ENCODE results near the gene ANXA3. TPM values are rescaled to one million over a fixed set of nuclear protein-coding genes. Genes with fewer than 3 reads are reported as not detected.

Gene ANXA3
- polyA plus RNA-seq, 1 of the 3 experiments (the other 2 are of a cell fraction) = 13.8 TPM

DNA sequence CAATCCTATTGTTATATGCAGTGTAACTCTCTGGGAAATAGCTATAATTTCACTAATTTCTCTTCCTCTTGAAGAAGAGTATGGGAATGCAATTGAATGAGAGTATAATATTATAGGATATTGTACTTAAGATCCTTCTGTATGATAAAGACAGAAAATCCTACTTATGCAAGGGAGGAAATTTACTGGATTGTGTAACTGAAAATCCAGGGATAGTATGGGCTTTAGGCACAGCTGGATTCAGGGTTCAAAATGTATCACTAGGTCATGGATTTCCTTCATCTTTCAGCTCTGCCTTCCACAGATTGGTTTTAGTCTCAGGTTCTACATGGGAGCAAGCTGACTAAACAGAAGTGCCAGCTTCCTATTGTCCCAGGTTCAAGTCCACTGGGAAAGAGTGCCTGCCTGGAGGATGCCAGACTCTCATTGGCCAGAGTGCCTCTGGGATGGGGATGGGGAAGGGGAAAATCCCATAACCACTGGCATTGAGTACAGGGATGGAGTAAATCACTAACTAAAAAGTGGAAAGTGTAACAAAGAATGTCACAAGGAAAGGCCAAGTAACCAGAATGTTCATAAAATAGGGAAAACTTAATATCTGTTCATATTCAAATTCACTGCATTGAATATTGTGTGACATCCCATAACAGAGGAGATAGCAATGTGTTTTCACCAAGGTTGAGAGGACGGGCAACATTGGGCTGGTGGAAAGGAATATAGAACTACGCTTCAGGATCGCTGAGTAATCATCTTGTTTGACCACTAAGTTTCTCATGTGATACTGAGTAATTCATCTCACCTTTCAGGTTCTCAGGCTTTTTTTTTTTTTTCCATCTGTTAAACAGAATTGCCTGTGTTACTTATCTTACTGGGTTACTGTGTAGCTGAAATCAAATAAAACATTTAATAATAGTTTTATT is 75.7 kb downstream of the ANXA3 start:
- Histone ChIP-seq H3K9me3 (no peaks in the 10 kb centered on the region), H2AFZ (ENCODE audit: low read depth) (no peak overlapping the region), H3K36me3 (replicated peaks in 1 of 2; ENCODE audit: control insufficient read depth in 1 of 2, insufficient read depth in 2 of 2, low read length in 1 of 2) (no peaks in the 10 kb centered on the region), H3K9ac (no peak overlapping the region), H3K4me2 (no peak overlapping the region), H3K4me3 (ENCODE audit: low read depth in 2 of 2, low read length in 1 of 2) (no peak overlapping the region), H4K20me1 (ENCODE audit: insufficient read depth) (no peaks in the 10 kb centered on the region), H3K27me3 (ENCODE audit: insufficient read depth) (no peaks in the 10 kb centered on the region), H3K9me2 (no peaks in the 10 kb centered on the region), H3K4me1 (ENCODE audit: control insufficient read depth in 1 of 2, insufficient read depth in 2 of 2, low read depth in 1 of 2, low read length in 1 of 2) (peaks cover 0 to 21% of the 10 kb centered on the region in 2 experiments; a peak in 1 of 4 replicates), H3K79me2 (ENCODE audit: insufficient read depth) (no peaks in the 10 kb centered on the region), H3F3A (replicated peaks; ENCODE audit: insufficient read depth) (no peaks in the 10 kb centered on the region), H3K27ac (ENCODE audit: low read depth in 2 of 2, low read length in 1 of 2) (no peak overlapping the region)
- DNase-seq = no peak
- 95% methylated on average over 3 of the region's 3 CpGs for WGBS (ENCODE audit: low lambda C conversion rate)
- CTCF ChIA-PET = interaction anchor here (1.2 to 4.3 kb wide), 2 partner anchors 13 to 18 kb away, joined by 8 to 17 read pairs; no protein-coding TSS in a partner anchor
- TF ChIP-seq NFIC (IDR thresholded peaks at IDR 0.05; ENCODE audit: borderline replicate concordance) (no peak), YY1 (IDR thresholded peaks at IDR 0.05; ENCODE audit: low read depth) (no peak), PBX3 (IDR thresholded peaks at IDR 0.05) (no peak), ELF1 (IDR thresholded peaks at IDR 0.05) (no peak)
- TF ChIP-seq, protein P1, sequence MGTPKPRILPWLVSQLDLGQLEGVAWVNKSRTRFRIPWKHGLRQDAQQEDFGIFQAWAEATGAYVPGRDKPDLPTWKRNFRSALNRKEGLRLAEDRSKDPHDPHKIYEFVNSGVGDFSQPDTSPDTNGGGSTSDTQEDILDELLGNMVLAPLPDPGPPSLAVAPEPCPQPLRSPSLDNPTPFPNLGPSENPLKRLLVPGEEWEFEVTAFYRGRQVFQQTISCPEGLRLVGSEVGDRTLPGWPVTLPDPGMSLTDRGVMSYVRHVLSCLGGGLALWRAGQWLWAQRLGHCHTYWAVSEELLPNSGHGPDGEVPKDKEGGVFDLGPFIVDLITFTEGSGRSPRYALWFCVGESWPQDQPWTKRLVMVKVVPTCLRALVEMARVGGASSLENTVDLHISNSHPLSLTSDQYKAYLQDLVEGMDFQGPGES (IDR thresholded peaks at IDR 0.05; ENCODE audit: low read depth, low read length) = no peak
- POLR2A ChIA-PET = interaction anchor here (0.6 kb wide), 1 partner anchor 13 kb away, joined by 3 read pairs; no protein-coding TSS in a partner anchor

DNA sequence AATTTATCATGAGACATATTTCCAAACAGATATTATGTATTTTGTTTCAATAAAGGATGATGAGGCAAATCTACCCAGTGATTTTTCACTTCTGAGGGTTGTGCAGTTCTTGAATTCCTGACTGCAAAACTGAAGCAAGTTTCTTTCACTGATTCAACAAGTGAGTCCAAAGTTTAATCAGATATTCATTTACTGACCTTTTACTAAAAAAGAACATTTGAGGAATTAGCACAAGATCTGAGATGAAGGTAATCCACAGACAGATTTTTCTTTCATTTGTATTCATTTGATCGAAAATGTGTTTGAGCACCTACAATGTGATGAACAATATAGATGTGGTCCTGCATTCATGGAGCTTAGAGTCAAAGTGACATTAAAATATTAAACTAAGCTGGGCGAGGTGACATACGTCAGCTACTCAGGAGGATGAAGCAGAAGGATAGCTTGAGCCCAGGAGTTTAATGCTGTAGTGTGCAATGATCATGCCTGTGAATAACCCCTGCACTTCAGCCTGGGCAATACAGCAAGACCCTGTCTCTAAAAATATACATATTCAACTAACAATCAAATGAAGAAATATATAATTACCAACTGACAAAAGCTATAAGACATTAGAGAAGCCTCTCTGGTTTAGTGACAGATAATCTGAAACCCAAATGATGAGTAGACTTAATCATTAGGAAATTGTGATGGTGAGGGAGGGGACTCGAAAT is 76.6 kb downstream of the ANXA3 start:
- Histone ChIP-seq H3K9ac (no peak overlapping the region), H3K36me3 (replicated peaks in 1 of 2; ENCODE audit: control insufficient read depth in 1 of 2, insufficient read depth in 2 of 2, low read length in 1 of 2) (no peaks in the 10 kb centered on the region), H3K79me2 (ENCODE audit: insufficient read depth) (no peaks in the 10 kb centered on the region), H3K27ac (ENCODE audit: low read depth in 2 of 2, low read length in 1 of 2) (no peak overlapping the region), H3K27me3 (ENCODE audit: insufficient read depth) (no peaks in the 10 kb centered on the region), H4K20me1 (ENCODE audit: insufficient read depth) (no peaks in the 10 kb centered on the region), H3K9me2 (no peaks in the 10 kb centered on the region), H3K4me2 (no peak overlapping the region), H3K9me3 (no peaks in the 10 kb centered on the region), H3F3A (replicated peaks; ENCODE audit: insufficient read depth) (no peaks in the 10 kb centered on the region), H2AFZ (ENCODE audit: low read depth) (no peak overlapping the region), H3K4me3 (ENCODE audit: low read depth in 2 of 2, low read length in 1 of 2) (no peak overlapping the region), H3K4me1 (ENCODE audit: control insufficient read depth in 1 of 2, insufficient read depth in 2 of 2, low read depth in 1 of 2, low read length in 1 of 2) (peaks cover 0 to 15% of the 10 kb centered on the region in 2 experiments; a peak in 1 of 4 replicates)
- ChIA-PET CTCF (interaction anchor here (1.2 to 4.3 kb wide), 3 partner anchors 14 to 17 kb away, joined by 8 to 24 read pairs (median 17); no protein-coding TSS in a partner anchor), POLR2A (no interaction called here)
- no peak for TF ChIP-seq RAD21 (IDR thresholded peaks at IDR 0.05; ENCODE audit: low read length)
- no peak for TF ChIP-seq TAF1 (IDR thresholded peaks at IDR 0.05; ENCODE audit: borderline replicate concordance, low read depth, low read length)
- no peak for TF ChIP-seq FOXJ3 (CRISPR knock-in tag; IDR thresholded peaks at IDR 0.05)
- no peak for TF ChIP-seq SMC3 (IDR thresholded peaks at IDR 0.05; ENCODE audit: low read depth, low read length)
- no peak for TF ChIP-seq TEAD4 (IDR thresholded peaks at IDR 0.05; ENCODE audit: borderline replicate concordance, insufficient read depth)
- DNase-seq = no peak
- WGBS (ENCODE audit: low lambda C conversion rate) = 88% methylated on average over 4 of the region's 4 CpGs
